Lower lobe of right lung (tissue), 2 donors: ENCODE results near the gene RPTOR. TPM values are rescaled to one million over a fixed set of nuclear protein-coding genes. Genes with fewer than 3 reads are reported as not detected.

Experiments
- ATAC-seq, 2 donors: fragments of 200-7000 bp; cut with Tn5 transposase; one replicate each; pipeline ENCODE4 v1.9.1; 2020 to 2022; ENCODE audit warnings: mild to moderate bottlenecking in 2 of 2, moderate library complexity in 2 of 2
- DNase-seq: peaks from one replicate; pipeline ENCODE4 v3.0.0-alpha.2; 2020
- H3K27ac ChIP-seq: fragments of 200-600 bp; one replicate; pipeline ENCODE4 v1.8.0; 2022
- H3K27me3 ChIP-seq: fragments of 200-600 bp; one replicate; pipeline ENCODE4 v1.8.0; 2022; ENCODE audit warnings: low read depth
- H3K36me3 ChIP-seq: fragments of 200-600 bp; one replicate; pipeline ENCODE4 v1.8.0; 2022; ENCODE audit warnings: mild to moderate bottlenecking
- H3K4me1 ChIP-seq: fragments of 200-600 bp; one replicate; pipeline ENCODE4 v1.8.0; 2022
- H3K4me3 ChIP-seq: fragments of 200-600 bp; one replicate; pipeline ENCODE4 v1.8.0; 2022; ENCODE audit warnings: mild to moderate bottlenecking
- H3K9me3 ChIP-seq: fragments of 200-600 bp; one replicate; pipeline ENCODE4 v1.8.0; 2022
- intact Hi-C: fragments of 100-400 bp; cut with DNase I; formaldehyde crosslinking; loops from one replicate; pipeline ENCODE4 v1.11.0; 2022
- total RNA-seq: library from RNA; stranded (reverse); fragmentation: NEBNext Ultra II Directional; extraction: Animal tissue kit (Norgen Biotek cat#: 25700); gene quantifications from one replicate; pipeline ENCODE4 v1.2.1, GENCODE V29; 2021
- TF ChIP-seq, protein P1 (sequence below): fragments of 200-600 bp; IDR thresholded peaks from one replicate; pipeline ENCODE4 v1.8.0; 2022; ENCODE audit warnings: antibody characterized with exemption, mild to moderate bottlenecking
- donor health status: DM: no; HTN: yes; CAD: no; lungs with severe emphysema.

RPTOR gene
- total RNA-seq, 1 donor from 2014 or later: 34.0 TPM

DNA sequence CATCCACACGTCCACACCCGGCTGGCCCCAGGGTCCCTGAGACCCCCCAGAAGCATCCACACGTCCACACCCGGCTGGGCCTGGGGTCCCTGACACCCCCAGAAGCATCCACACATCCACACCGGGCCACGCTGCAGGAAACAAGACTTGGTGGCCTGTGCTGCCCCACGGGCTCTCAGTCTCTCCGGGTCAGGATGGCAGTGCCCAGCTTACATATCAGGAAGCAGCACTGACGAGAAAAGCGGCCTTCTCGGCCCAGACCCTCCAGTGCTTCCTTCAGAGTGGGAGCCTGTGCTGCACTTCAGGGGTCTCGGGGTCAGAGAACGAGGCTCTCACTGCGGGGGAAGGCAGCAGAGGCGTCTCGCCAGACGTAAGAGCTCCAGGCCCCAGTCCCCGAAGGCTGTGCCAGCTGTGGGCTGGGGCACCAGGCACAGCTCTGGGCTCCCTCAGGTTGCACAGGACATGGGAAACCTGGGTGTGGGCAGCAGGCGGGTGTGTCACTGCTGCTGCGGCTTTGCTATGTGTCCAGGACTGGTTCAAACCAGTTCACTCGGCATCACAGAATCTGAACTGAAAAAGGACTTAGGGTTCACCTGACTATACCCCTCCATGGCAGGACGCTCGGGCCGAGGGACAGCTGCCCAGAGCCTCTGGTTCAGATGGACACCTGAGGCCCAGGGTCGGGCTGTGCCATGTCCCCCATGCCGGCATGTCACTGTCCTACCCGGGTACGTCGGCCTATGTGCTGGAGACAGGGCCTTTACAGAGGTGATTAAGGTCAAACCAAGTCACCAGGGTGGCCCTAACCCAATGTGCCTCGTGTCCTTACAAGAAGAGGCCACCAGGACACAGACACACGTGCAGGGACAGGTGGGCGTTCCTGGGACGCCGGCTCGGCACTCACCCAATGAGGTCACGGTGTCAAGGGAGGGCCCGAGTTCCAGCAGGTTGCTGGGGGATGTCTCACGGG is 406.8 kb downstream of the RPTOR start:
- DNase-seq (peak; percentile 32), ATAC-seq (no peak)
- Histone ChIP-seq H3K27ac (no peak overlapping the region), H3K36me3 (peaks cover 47% of the 10 kb centered on the region), H3K9me3 (no peaks in the 10 kb centered on the region), H3K4me1 (no peaks in the 10 kb centered on the region), H3K27me3 (no peaks in the 10 kb centered on the region), H3K4me3 (no peak overlapping the region)
- intact Hi-C loops: no loop called here
- TF ChIP-seq, protein P1, sequence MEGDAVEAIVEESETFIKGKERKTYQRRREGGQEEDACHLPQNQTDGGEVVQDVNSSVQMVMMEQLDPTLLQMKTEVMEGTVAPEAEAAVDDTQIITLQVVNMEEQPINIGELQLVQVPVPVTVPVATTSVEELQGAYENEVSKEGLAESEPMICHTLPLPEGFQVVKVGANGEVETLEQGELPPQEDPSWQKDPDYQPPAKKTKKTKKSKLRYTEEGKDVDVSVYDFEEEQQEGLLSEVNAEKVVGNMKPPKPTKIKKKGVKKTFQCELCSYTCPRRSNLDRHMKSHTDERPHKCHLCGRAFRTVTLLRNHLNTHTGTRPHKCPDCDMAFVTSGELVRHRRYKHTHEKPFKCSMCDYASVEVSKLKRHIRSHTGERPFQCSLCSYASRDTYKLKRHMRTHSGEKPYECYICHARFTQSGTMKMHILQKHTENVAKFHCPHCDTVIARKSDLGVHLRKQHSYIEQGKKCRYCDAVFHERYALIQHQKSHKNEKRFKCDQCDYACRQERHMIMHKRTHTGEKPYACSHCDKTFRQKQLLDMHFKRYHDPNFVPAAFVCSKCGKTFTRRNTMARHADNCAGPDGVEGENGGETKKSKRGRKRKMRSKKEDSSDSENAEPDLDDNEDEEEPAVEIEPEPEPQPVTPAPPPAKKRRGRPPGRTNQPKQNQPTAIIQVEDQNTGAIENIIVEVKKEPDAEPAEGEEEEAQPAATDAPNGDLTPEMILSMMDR: no peak

DNA sequence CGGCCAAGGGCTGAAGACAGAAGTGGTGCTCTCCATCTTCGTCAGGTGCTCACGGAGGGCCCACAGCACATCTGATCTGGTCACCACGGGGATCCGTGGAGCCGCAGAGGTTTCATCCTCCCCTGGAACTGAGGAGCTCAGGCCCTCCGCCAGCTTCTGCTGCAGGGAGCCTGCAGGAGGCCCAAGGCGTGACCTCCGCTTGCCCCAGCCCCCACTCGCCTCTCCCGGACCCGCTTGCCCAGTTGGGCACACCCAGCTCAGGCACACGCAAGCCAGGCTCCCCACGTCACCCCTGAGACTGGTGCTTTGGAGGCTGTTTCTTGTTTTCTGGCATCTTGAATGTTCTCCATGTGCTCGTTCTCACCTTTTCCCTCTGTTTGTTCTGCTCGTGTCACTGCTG is 407.7 kb downstream of the RPTOR start:
- TF ChIP-seq, protein P1: no peak
- H3K36me3 ChIP-seq: peaks cover 39% of the 10 kb centered on the region
- no peaks in the 10 kb centered on the region for H3K27me3 ChIP-seq
- intact Hi-C loops: no loop called here
- ATAC-seq: no peak
- no peaks in the 10 kb centered on the region for H3K4me1 ChIP-seq
- no peaks in the 10 kb centered on the region for H3K9me3 ChIP-seq
- H3K27ac ChIP-seq: no peak overlapping the region
- peak; percentile 27 for DNase-seq
- H3K4me3 ChIP-seq: no peak overlapping the region

DNA sequence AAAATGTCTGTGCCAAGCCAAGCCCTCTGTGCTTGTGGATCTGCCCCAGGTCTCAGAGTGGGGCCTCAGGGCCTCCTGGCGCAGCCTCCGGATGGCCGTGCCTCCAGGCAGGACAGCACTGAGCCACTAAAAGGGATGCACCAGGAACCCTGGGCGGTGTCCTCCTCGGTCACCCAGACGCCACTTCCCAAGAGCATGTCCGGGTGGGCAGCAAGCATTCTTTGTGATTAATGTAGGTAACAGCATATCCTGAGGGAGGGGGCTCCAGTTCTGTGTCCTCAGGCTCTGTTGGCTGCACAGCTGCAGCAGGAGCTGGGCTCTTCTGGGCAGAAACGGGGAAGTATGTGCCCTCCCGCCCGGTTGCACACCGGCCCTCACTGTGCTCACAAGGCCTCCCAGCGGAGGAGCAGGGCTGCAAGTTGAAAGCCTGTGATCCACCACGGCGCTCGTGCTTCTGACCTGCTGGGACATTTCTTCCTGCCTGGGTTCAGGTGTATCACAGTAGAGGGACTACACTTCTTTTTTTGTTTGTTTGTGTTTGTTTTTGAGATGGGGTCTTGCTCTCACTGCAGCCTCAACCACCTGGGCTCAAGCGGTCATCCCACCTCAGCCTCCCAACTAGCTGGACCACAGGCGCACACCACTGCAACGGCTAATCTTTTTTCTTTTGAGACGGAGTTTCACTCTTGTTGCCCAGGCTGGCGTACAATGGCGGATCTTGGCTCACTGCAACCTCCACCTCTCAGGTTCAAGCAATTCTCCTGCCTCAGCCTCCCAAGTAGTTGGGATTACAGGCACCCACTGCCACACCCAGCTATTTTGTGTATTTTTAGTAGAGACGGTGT is 409.1 kb downstream of the RPTOR start:
- no peak for ATAC-seq
- peaks cover 26% of the 10 kb centered on the region for H3K36me3 ChIP-seq

DNA sequence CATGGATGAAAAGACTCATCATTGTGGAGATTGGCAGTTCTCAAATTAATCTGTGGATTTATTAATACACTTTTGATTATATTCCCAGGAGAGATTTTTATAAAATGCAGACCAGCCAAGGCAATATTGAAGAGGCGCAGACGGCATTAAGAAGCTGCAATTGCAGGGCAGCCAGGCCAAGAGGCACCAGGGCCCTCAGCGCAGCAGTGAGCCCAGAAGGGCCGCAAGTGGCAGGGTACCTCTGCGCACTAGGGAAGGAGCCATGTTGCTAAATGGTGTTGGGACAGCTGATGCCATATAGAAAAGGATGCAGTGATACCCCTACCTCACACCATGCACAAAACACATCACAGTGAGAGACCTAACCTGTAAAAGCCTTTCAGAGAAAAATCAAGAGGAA is 410.4 kb downstream of the RPTOR start:
- Histone ChIP-seq H3K36me3 (peaks cover 21% of the 10 kb centered on the region), H3K4me1 (peaks cover 13% of the 10 kb centered on the region), H3K27ac (no peak overlapping the region), H3K27me3 (no peaks in the 10 kb centered on the region), H3K9me3 (no peaks in the 10 kb centered on the region), H3K4me3 (no peak overlapping the region)
- DNase-seq (peak; percentile 4), ATAC-seq (no peak)
- TF ChIP-seq, protein P1: no peak
- intact Hi-C loops: no loop called here

More for the DNA sequence above, 409.1 kb downstream of the RPTOR start:
- no peaks in the 10 kb centered on the region for H3K27me3 ChIP-seq
- H3K4me3 ChIP-seq: no peak overlapping the region
- H3K9me3 ChIP-seq: no peaks in the 10 kb centered on the region
- no peaks in the 10 kb centered on the region for H3K4me1 ChIP-seq
- intact Hi-C loops: no loop called here
- TF ChIP-seq, protein P1: no peak
- DNase-seq: peak; percentile 32
- no peak overlapping the region for H3K27ac ChIP-seq

DNA sequence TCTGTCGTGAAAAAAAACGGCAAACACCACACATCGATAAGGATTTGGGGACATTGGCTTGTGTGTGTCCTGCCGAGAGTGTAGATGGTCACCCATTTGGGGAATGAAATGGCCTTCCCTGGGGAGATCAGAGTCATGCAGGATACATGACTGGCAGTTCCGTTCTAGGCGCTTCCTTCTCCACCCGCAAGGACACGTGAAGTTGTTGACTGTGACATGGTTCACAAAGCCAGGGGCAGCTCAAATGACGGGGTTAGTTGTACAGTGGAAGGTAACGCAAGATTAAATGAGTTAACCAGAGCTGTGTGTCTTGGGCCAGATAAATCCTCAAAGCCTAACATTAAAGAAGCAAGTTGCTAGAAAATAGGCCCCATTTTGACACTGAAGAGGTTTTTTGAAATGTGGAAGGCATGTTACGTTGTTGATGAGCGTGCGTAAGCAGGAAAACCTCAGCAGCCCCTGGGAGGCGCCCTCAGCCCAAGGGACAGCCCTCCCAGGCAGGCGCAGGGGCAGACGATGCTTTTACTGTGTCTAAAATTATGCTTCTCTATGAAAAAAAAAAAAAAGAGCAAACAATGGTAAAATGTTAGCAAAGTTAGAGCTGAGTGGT is 411.1 kb downstream of the RPTOR start:
- H3K9me3 ChIP-seq: no peaks in the 10 kb centered on the region
- no peak overlapping the region for H3K4me3 ChIP-seq
- no peak overlapping the region for H3K27ac ChIP-seq
- intact Hi-C loops: no loop called here
- DNase-seq: peak; percentile 13
- H3K4me1 ChIP-seq: peaks cover 18% of the 10 kb centered on the region
- peaks cover 26% of the 10 kb centered on the region for H3K36me3 ChIP-seq
- no peaks in the 10 kb centered on the region for H3K27me3 ChIP-seq
- TF ChIP-seq, protein P1: no peak
- no peak for ATAC-seq
